ENCODE data around the gene SRP14.
"Not testable (repeated sequence)": the region's sequence is repeated elsewhere in the genome, so short reads cannot be mapped to it uniquely, and the experiment has no call there.

The SRP14 gene

DNA sequence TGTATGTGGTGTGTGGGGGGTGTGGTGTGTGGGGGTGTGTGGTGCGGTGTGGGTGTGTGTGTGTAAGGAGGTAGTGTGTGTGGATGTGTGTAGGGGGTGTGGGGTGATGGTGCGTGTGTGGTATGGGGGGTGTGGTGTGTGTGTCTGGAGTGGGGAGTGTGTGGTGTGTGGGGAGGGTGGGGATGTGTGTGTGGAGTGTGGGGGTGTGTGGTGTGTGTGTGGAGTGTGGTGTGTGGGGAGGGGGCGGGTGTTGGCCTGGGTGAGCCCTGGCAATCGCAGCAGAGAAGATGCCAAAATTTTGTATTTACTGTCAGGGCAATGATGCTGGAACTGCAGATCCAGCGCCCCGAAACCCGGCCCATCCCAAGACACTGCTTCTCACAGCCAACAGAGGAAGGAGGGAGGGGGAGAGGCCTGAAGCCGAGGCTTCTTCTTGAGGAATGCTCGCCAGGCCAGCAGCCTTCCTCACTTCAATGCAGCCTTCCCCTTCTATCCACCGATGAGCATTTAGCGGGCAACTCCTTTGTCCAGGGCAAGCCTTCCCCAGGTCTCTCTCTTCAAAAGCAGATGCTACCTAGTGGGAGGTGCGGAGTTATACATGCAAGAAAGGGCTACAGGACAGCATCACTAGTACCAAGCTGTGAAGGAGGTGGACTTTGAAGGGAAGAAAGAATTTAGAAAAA is 11.9 kb upstream of the SRP14 start:
- no peak for DNase-seq (ENCODE audit: low read depth in 2 of 2)

DNA sequence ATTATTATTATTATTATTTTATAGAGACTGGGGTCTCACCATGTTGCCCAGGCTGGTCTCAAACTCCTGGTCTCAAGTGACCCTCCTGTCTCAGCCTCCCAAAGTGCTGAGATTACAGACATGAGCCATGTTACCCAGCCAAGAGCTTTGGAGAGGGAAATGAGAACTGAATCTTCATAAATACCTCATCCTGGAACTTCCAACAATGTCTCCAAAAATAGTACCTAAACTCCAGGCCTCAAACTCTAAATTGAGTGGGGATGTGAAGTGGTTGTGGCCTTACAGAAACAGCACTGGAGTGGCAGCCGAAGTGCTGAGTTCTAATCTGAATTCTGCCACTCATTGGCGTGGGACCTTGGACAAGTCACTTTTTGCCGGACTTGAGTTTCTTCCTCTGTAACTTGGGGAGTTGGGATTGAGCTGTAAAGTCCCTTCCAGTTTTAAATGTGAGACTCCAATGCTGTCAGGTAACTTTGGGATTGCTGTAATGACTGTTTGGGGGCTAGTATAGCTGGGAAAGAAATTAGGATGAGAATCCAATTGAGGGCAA is 10.0 kb upstream of the SRP14 start:
- no peak for DNase-seq (ENCODE audit: low read depth in 2 of 2)

DNA sequence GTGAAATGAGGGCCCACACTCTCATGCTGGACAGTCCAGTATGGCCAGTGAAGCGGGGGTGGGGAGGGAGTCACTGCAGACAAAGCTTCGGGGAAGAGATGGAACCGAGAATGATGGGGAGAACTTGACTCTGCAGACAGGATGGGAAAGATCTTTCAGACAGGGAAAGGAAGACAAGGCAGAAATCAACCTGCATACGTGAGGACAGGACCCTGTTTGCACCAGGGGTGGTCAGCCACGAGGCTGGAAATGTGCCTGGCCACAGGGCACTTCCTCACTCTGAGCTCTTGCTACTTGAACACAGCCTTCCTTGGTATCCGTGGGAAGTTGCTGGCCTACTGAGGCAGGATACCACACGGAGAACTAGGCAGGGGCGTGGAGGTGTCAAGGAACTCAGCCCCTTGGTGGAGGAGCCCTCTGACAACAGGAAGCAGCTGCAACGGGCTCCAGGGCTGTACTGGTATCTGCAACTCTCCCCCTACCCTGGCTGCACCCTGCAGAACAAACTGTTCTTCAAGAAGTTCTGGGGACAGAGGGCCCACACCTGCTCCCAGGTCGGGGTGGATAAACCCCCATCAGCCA is 9.3 kb upstream of the SRP14 start:
- no peak for DNase-seq (ENCODE audit: low read depth in 2 of 2)

DNA sequence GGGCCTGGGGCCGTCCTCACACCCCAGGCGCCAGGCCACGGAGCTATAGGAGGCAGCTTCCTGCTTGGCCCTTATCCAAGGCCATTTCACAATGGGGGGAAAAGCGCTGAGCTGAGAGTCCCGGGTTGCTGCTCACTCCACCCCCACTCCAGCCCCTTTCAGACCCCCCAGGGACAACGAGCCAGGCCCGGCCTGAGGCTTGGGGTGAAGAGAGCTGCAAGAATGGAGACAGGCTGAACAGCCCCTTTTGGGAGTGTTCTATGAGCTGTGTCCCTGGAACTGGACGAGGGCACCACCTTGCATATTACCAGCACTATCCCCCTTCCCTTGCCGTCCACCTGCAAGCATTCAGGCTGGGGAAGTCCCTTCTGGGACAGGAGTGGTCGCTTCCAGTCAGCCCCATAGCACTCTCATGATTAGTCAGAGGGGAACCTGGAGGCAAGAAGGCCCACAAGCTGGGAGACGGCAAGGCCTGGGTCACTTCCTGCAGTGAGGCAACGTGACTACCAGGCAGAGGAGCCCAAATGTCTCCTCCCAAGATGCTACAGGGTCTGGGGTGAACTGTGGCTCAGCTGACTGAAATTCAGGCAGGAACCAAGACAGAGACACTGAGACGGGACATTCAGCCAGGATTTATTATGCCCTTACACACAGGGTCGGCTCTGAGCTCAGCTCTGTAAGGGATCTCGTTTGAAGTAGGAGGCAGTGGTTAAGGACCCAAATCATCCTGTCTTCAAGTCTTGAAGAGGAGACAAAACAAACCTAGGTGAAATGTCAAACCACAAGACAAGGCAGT is 8.6 kb upstream of the SRP14 start:
- DNase-seq (ENCODE audit: low read depth in 2 of 2), result peak; percentile 64 to 69

DNA sequence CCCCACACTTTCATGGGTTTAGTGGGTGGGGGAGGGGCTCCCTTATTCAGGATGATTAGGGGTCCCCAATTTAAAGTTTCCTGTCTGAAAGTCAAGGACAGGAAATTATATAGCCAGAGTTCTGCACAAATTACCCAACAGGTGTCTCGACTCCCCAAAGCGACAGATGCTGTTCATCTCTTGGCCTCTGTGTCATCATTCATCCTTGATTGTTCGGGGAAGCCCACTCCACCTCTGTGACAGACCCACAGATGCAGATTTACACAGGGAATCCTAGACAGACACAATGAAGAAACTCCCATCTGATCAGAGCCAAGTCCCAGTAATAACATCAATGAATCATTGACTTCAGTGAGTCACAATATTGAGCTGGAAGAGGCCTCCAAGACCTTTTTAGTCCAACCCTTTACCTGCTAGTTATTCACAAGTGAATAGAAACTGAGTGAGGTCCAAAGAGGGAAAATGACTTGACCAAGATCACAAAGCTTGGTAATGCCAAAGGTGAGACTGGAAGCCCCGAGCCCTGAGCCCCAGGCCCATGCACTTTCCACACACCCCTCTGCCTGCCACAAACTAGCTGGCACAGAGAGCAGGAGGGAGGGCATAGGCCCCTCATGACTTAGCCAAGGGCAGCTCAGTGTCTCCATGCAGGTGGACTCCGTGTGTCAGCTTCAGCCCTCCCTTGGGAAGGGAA is 7.9 kb upstream of the SRP14 start:
- no peak for DNase-seq (ENCODE audit: low read depth in 2 of 2)

DNA sequence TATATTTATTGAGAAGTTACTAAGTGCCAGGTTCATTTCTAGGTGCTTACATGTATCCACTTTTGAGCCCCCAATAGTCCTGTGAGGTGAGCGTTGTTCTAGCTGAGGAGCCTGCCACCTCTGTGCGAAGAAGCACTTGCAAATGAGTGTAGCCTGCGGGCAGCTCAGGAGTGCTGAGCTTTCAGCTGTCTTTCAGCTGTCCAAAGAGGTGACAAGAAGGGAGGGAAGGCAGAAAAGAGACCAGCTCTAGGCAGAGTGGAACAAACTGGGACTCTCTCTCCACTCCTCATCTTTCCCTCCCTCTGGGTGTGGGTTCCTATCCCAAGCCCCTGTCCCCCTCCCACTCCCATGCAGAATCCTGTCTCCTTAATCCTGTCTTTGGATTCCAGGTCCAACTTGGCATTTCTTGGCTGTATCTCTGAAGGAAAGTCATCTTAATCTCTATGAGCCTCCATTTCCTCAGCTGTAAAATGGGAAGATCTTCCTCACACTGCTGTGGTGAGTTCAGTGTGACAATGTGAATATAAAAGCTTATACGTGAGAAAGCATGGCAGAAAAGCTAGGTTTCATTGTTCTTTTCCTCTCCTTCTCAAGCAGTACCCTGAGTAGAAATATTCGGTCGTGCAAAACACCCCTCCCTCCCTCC is 6.7 kb upstream of the SRP14 start:
- no peak for DNase-seq (ENCODE audit: low read depth in 2 of 2)

DNA sequence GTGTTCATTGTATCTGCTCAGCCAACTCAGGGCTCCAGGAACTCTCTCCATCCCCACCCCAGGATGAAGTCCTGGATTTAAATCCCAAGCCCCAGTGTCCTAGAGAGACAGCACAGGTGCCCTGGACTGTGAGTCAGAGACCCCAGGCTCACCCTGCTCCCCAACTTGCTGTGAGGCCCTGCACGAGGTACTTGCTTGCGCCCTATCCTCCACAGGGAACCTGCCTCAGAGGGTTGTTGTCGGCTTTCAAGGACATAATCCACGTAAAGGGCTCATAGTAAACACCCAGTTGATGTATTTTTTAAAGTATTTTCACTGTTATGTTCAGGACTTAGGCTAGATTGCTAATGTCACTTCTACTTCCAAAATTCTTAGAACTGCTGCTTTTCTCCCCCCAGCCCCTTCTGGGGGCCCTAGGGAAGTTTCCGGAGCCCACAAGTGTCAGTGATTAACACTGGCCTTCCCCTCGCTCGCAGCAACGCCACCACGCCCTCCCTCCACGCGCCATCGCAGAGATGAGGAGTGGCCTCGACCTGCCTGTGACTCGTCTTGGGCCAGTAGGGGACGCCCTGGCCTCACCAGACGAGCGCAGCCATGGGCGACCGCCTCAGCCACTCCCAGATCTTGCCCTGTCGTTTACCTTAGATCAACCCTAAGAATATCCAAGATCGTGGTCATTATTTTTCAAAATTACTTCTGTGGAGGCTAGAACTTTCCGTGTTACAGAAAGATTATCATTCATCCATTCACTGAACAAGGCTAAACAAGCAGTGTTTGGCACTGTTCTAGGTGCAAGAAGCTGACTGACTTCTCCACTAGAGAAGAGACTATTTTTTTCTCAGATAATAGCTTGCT is 6.0 kb upstream of the SRP14 start:
- peak; percentile 71 to 87 for DNase-seq (ENCODE audit: low read depth in 2 of 2)

DNA sequence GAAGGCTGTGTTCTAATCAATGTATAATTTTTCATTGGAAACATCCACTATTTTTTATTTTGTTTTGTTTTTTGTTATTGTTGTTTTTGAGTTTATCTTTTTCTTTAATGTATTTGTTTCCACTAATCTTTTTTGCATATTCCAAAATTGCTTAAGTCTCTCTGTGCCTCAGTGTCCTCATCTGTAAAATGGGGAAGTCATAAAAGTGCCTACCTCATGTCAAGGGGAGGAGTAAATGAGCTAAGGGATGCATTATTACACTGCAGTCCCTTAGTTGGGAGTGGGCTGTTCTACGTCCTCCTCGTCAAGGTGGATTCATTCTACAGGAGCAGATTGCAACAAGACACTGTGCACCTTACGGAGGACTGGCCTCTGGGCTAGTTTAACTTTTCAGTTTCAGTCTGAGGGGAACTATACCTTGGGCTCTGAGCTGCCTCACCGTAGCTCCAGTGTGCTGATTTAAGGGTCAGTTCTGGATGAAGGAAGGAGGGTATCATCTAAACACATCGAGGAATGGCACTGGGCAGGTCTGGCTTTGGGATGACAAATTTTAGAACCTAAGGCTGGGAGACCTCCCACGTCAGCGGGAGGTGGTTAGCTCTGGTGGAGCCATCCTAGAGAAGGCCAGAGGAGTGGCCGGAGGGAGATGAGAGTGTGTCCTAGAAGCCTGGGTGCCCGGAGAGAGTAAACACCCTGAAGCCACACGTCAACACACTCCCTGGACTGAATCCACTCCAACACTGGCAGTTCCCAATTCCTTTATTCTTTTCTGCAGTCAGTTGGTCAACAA is 5.1 kb upstream of the SRP14 start:
- no peak for DNase-seq (ENCODE audit: low read depth in 2 of 2)

DNA sequence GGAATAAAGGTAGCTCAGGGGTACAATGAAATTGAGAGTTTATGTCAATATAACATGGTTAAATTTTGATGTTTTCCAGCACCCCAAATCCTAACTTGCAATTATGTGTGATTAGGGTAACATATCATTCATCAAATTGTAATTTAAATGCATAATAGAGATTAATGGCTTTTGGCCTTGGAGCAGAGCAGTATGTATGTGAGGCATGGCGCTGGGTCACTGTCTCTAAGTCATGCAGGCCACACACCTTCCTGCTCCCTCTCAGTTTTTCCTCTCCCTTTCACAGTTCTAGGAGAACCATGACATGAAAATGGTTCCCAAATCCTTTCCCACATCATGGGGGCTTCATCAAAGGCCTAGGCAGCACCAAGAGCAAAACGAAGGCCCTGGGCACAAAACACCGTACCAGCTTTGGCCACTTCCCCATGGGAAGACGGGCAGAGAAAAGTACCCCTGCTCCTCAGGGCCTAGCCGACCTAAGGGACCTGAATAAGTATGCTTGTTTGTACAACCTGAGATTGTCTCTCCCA is 3.9 kb upstream of the SRP14 start:
- DNase-seq (ENCODE audit: low read depth in 2 of 2), result no peak

DNA sequence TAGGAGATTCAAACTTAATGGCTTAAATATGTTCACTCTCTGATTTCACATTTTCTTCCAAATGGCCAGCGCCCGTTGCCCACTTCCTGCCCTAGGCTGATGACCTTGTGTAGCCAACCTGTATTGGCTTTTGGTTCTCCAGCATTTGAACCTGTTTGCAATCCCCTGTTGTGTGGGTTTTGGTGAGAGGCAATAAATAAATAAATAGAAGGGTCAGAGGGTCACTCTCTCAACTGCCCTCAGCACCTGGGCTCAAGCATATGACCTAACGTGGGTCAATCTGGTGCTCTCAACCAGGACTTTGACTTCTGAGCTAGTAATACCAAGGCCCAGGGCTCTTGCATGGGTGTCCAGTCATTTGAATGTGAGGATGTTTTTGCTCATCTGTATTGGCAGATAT is 1.8 kb upstream of the SRP14 start:
- DNase-seq (ENCODE audit: low read depth in 2 of 2), result no peak

DNA sequence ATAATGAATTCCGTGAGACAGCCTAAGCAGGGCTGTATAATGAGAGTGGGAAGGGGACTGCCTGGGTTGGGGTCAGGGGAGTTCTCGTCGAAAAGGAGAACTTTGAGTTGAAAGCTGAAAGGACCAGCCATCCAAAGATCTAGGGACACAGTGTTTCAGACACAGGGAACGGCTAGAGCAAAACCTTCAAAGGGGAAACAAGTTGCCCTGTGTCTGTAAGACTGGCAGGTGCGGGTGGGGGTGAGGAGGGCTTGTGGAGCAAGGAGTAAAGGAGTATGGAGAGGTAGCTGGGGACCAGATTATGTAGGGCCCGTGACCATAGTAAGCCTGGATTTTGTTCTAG is 1.3 kb upstream of the SRP14 start:
- DNase-seq (ENCODE audit: low read depth in 2 of 2), result no peak

DNA sequence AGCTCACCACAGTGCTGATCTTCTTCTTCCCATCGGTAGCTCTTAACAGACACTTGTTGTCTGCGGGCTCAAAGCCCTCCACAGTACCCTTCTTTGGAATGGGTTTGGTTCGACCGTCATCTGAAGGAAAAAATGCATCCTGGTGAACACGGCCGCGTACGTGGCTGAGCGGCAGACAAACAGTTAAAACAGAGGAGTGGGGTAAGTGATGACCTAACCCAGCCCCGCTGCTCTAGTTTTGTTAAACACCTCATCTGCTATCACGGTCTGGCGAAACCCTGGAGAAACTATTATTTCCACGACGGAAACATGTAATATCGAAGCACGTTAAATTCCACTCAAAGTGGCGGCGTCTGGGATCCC is 725 bp downstream of the SRP14 start:
- DNase-seq (ENCODE audit: low read depth in 2 of 2), result no peak

DNA sequence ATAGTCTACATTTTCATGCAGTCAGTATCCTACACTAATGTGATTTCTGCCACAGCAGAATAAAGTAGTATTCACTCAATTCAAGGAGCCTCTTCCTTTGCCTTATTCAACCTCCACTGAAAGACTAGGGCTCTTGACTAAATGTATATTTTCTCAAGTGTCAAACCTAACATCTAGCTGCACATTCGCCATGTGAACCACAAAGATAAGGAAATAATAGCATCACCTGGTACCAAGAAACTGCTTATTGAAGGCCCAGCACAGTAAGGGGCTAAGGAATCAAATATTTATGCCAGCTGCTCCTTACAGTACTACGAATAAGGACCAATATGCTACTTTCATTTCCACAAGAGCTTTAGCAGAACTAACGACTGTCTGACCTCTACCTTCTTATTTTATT is 1.3 kb downstream of the SRP14 start:
- no peak for DNase-seq (ENCODE audit: low read depth in 2 of 2)

DNA sequence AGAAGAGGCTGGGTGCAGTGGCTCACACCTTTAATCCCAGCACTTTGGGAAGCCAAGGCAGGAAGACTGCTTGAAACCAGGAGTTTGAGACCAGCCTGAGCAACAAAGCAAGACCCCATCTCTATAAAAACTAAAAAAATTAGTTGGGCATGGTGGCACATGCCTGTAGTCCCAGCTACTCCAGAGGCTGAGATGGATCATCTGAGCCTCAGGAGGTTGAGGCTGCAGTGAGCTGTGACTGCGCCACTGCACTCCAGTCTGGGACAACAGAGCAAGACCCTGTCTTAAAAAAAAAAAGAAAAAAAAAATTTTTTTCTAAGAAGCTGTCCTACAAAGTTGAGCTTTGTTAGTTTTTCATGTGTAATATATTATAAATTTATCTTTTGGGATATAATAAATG is 3.8 kb downstream of the SRP14 start:
- DNase-seq (ENCODE audit: low read depth in 2 of 2), result not testable (repeated sequence)

DNA sequence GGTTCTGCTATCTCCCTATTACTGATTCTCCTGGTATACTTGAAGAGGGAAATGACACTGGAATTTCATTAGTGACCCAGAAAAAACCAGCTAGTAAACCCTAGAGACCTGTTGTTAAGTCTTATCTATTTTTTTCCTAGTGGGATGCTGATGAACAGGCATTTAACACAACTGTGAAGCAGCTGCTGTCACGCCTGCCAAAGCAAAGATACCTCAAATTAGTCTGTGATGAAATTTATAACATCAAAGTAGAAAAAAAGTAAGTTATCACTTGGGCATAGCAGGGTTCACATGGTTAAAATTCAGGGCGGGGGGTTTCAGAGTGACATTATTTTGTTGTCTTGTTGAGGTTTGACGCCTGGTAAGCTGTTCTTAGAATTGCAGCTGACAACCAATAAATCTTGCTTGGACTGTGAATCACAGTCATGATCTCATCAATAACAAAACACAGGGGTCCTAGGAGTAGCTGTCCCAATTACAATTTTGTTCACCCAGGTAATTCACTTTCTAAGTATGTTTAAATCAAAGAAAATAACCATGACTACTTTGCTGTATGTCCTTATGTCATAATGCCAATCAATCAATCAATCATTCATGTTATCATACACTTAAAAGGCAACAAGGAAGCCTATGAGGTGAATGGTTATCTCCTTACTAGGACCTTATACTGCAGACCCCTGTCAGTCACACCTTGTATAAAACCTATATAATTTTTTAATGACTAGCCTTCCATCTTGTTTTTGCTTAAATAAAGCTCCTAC is 4.6 kb downstream of the SRP14 start:
- no peak for DNase-seq (ENCODE audit: low read depth in 2 of 2)

DNA sequence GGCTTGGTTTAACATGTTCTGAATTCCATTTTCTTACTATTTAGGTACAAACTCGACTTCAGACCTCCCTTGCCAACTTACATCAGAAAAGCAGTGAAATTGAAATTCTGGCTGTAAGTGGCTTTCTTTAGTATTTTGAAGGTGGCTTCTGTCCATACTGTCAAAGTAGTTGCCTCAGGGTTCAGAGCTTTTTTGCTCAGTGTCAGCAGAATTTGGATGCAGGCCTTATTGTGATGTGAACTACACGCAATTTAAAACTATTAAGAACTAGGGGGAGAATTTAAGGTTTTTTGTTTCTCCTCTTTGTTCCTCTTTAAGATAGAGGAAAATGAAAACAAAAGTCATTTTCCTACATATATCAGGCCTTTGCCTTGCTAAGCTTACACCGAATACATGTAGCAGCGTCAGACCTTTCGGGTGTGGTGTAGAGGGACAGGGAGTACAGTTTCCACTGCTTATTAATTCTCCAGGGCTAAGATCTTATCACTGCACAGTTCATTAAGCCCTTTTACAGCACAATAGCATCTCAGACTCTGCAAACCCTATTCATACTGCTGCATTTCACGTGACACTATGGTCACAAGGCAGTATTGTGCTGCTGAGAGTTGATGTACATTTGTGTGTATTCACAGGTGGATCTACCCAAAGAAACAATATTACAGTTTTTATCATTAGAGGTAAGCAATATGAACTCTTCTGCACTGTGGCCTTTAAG is 6.7 kb downstream of the SRP14 start:
- DNase-seq (ENCODE audit: low read depth in 2 of 2), result no peak

DNA sequence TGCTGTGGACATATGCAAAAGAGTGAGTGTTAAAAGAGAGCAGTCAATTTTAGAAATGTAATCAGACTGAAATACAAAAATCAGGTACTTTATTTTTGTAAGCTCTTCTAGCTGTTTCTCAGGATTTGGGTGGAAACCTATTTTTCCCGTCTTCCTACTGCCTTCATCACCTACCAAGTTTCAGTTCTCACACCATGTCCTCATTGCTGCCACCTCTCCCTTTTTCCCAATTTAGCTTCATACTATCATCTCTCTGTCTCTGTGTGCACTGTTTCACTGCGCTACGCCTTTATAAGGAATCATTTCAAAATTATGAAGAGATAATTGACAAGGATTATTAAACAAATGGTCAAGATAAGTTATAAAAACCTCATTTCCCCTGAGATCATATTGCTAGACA is 7.7 kb downstream of the SRP14 start:
- no peak for DNase-seq (ENCODE audit: low read depth in 2 of 2)
